Measurements from ENCODE around the gene CHKA.

Gene CHKA

DNA sequence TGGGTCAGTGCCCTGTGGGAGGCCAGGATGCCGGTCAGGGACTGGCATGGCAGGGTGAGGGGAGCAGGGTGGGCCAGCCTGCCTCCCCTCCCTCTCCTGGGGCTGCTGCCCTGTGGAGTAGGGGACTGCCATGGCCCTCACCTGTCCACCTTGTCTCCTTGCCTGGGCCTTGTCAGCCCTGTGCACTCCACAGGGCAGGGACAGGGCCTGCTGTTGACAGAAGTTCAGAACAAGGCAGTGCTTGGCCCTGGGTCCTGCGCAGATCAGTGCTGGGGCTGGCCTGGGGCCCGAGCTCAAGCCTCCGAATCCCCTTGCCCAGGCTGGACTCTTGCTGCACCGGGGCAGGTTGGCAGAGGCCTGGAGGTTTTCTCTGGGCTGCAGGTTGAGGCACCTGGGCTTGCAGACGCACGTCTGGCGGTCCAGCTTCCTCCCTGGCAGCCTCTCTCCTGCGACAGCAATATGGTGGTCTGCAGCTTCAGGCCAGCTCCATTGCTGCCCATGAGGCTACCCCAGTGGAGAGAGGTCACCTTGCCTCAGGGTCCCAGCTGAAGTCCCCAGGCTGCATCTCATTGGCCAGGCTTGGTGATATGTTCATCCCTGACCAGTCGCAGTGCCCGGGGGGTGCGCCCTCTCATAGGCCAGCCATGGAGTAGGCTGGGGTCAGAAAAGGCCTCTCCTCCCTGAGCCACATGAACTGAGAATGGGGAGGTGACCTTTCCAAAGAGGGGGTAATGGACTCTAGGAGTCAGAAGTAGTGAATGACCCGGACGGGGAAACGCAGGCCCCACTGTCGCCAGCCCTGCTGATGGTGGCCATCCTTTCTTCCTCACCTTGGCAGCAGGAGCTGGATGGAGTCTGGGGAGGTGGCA is 21.5 kb upstream of the CHKA start:
- no peak for DNase-seq

DNA sequence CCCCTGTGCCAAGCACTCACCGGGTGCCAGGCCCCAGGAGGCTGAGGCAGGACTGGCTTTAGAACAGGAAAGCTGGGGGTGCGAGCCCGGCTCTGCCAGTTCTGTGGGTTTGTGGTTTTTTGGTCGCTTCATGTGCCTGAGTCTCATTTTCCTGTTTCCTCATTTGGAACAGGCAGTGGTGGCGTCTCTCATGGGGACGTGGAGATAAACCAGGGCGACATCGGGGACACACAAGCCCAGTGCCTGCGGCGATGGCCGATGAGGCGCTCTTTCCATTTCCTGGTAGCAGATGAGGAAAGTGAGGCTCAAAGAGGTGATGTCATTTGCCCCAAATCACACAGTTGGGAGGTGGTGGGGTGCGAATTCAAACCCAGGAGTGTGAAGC is 20.8 kb upstream of the CHKA start:
- peak; percentile 66 for DNase-seq

DNA sequence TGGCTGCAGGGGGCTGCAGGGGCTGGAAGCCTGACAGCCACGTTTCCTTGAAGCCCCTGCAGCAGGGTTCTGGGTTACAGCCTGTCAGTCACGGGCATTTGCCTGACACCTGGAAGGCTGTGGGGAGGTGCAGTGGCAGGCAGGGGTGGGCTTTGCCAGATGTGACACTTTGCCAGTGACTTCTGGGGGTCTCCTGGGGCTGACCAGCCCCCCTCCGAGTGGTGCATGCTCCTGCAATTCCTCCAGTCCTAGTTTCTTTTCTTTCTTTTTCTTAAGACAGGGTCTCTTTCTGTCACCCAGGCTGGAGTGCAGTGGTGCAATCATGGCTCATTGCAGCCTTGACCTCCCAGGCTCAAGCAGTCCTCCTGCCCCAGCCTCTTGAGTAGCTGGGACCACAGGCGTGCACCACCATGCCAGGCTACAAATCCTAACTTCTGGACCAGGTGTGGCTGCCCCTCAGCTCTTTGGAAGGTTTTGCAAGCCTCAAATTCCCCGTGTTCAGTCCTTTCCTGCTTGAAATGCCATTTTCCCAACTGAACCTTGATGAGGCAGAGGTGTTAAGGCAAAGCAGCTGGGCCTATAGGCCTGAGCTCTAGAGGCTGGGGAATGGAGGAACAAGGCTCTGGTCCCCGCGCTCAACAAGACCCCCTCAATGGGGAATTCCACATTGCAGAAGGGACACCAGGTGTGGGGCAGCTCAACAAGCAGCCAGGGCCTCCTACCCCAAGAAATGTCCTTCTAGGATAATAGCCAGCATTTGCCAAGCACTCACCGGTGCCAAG is 20.2 kb upstream of the CHKA start:
- no peak for DNase-seq

DNA sequence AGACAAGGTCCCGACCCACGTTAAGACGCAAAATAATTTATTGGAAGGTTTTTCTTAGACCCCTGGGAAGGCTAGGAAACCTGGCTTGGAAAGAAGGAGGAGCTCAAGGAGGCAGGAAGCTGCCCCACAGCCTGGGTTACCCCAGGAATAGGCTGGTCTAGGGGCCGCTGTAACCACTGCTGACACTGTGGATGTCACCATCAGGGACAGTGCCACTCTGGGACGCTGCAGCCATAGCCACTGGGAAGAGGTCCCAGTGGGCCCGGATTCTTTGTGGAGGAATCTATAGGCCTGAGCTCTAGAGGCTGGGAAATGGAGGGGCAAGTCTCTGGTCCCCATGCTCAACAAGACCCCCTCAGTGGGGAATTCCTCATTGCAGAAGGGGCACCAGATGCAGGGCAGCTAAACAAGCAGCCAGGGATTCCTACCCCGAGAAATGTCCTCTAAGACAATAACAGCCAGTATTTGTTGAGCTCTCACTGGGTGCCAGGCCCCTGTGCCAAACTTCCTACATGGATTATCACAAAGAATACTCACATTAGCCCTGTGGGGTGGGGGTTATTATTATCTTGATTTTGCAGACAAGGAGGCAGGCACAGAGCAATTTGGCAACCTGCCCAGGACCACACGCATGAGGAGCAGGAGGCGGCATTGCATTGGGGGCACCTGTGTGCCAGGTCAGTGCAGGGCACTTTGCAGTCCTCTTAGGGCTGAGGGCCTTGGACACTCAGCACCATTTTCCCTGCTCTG is 19.5 kb upstream of the CHKA start:
- DNase-seq = no peak

DNA sequence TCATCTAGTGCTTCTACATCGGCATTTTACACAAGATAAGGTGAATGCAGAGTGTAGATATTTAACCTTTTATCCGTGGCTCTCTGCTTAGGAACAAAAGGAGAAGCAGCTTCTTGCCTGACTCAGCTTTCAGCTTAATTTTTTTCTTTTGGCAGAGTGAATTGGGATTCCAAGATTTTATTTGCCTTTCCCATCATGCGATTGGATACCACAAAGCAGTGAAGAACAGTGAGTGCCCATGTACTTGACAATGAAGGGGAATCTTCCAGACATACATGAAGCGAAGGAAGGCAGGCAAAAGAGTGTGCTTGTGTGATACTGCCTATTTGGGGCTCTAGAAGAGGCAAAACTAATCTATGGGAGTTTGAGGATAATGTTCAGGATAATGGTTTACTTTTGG is 17.0 kb upstream of the CHKA start:
- DNase-seq = no peak

DNA sequence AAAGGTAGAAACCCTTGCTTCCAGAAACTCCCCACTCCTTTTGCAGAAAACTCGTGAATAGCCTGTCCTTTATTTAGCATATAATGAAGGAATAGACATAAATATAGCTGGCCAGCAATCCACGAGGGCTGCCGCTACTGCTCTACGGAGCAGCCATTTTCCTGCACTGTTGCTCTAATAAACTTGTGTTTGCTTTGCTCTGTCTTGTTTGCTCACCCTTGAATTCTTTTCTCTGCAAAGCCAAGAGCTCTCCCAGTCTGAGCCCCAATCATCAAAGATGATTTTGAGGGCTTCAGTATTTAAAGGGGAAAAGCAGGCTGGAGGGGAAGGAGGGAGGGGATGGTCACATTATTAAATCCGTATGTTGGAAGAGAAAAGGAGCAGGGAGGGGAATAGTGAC is 16.6 kb upstream of the CHKA start:
- no peak for DNase-seq

DNA sequence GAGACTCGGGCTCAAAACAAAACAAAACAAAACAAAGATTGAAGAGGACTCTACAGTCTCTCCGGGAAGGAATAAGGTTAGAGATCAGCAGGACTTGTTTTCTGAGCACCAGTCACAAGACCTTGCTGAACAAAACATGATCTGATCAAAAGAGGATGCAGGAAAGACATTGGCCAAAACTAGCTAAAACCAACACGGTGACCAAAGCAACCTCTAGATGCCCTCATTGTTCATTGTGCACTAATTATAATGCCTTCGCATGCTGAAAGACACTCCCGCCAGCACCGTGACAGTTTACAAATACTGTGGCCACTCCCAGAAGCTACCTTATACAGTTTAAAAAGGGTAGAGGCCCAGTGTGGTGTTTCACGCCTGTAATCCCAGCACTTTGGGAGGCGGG is 15.7 kb upstream of the CHKA start:
- DNase-seq = no peak

DNA sequence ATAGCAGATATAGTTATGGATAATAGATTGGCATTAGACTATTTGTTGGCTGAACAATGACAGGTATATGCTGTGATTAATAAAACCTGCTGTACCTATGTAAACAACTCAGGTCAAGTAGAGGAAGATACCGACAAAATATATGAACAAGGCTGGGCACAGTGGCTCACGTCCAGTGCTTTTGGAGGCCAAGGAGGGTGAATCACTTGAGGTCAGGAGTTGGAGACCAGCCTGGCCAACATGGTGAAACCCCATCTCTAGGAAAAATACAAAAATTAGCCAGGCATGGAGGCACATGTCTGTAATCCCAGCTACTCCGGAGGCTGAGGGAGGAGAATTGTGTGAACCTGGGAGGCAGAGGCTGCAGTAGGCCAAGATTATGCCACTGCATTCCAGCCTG is 14.0 kb upstream of the CHKA start:
- no peak for DNase-seq

DNA sequence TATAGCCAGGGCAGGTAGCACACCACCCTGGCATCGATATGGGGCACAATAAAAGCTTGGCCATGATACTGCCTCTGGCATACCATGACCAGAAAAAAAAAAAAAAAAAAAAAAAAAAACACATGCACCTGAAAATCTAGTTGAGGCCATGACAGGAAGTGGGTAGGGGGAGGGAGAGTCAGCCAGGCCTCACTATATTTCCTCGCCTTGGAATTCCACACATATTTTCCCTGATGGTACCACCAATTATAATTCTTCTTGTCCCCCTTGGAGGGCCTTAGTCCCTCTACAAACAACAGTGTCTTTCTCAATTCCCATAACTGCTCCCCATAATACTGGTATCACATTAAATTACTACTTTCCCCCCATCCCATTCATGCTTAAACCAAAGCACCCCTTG is 12.6 kb upstream of the CHKA start:
- no peak for DNase-seq

DNA sequence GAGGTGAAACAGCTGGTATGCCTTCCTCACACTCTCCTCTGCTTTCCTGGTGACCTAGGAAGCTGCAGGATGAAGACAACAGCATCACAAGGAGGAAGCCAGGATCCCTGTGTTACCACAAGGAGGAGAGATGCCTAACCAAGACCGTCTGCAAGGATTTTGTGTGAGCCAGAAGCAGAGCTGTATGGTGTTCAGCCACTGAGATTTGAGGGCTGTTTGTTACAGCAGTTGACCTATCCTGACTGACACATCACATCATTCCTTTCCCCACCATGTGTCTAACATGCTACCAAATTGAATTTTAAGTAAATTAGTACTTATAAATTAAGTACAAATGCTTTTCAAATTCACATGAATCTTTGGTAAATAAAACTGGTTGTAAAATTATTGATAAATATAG is 8.9 kb upstream of the CHKA start:
- DNase-seq = no peak

DNA sequence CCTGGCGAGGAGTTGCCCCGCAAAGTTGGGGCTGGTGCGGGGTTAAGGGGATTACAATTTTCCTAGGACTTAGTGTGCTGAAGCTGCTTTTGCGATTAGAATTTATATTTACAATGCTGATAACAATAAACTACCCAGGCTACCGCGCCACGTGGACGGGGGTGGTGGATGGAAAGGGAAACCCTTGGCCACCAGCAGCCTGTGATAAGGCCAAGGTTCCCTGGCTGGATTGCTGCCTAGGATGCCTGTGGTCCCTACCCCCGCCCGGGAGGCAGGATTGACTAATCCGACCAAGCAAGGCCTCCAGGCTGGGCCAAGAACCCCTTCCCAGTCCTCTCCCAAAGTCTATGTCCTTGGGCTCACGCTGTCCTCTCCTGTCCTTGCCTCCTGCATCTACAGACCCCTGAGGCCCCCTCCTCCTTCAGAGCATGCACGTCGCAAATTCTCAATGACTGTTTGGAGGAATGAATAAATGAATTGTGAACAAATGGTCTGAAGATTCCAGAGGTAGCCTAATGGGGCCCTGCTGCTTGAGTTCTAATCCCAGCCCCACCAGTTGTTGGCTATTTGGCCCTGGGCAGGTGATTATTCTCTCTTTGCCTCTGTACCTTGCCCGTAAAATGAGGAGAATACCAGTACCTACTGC is 7.6 kb upstream of the CHKA start:
- DNase-seq = no peak

DNA sequence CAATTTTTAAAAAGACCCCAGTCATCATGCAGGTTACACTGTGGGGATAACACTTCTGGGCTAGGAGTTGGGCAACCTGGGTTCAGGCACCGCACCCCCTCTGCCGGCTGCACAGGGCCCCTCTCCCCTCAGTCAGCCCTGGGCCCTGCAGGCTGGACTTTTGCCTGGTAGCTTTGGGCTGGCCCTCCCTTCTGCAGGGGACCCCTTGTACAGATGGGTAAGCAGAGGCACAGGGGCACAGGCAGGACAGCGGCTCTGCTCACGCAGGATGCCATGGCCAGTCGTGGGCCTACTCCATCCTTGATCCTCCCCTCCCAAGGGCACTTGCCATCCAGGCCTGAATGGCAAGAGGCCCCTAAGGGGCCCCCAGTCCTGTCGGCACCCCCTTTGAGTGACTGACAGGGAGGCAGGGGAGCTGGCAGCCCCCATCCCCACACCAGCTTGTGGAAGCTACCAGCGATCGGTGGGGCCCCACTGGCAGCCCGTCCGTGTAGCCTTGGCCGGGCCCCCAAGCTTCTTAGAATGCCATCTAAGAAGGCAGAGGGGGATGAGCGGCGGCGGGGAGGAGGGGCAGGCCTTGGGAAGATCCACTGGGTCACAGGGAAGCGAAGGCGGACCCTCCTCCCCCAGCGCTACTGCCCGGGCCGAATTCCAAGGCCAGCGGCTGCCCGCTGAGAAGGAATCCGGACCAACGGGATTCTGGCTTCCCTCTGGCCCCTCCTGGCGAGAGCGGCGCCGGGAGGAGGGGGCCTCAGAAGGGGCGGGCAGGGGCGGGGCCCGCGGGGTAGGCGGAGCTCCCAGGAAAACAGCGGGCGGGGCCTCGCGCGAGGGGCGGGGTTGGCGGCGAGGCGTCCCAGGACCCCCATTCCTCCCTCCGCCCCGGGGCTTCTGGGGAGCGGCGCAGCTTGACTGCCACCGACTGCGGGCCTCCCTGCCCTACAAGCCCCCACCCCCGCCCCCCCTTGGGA is 6.8 kb upstream of the CHKA start:
- no peak for DNase-seq

DNA sequence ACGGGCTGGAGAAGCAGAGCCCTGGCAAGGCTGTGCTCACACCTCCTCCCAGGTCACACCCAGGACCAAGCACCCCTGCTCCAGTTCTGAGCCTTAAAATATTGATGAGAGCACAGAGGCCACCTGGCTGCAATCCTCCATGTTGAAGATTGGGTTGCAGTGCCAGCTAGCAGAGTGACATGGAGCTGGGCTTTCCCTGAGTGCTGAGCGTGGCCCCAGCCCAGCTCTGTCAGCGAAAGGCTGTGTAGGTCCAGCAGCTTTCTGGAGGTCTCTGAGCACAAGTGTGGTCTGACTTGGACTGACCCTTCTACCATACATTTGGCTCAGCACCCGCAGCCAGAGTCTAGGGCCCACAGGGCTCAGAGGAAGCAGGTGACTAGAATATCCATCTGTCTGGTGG is 4.0 kb upstream of the CHKA start:
- DNase-seq = no peak

DNA sequence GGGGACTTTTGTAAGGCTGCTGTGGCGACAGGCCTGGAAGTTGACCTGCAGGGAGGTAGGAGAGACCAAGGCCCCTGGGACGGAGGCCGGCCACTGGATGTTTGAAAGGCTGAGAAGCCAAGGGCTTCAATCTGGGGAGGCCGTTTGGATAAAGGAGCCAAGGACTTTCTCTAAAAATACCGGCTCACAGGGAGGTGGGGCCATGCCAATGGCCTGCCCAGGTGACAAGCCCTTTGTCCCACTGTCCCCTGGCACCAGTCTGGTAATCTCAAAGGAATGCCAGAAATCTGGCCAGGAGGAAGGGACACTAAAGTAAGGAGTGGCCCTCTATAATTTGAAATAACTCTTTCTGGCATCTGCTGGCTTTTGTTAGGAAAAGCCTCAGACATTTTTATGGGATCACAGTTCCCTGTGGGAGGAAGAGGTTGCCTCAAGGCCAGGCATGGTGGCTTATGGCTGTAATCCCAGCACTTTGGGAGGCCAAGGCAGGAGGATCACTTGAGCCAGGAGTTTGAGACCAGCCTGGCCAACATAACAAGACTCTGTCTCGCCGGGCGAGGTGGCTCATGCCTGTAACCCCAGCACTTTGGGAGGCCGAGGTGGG is 1.9 kb upstream of the CHKA start:
- DNase-seq = no peak

DNA sequence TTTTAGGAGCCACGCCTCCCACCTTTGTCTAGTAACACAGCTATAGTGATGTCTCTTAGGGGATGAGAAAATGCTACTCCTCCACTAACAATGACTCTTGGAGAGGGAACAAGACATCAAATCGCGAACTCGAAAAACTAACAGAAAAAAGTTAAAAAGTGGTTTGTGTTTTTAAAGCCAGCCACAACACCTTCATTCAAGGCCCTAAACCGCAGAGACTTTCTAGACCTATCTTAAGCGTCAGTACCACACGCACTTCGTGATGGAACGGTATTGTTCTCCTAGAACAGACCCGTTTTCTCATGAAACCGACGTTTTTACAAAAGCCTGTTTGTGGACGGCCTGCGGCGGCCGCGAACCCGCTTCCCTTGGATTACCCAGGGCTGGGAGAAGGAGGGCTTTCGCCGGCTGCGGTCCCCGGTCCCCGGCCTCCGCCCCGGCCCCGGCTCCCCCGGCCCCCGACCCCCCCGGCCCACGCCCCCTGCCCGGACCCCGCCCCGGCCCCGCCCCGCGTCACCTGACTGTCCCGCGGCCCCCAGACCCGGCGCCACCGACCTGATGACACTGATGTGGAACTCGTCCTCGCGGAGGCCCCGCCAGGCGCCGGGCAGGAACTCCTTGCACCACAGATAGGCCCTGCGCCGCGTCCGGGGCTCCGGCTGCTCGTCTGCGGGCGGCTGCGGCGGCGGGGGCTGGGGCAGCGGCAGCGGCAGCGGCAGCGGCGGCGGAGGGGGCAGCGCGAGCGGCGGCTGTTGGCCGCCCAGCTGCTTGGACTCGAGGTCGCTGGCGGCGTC is 718 bp downstream of the CHKA start:
- peak; percentile 39 for DNase-seq

DNA sequence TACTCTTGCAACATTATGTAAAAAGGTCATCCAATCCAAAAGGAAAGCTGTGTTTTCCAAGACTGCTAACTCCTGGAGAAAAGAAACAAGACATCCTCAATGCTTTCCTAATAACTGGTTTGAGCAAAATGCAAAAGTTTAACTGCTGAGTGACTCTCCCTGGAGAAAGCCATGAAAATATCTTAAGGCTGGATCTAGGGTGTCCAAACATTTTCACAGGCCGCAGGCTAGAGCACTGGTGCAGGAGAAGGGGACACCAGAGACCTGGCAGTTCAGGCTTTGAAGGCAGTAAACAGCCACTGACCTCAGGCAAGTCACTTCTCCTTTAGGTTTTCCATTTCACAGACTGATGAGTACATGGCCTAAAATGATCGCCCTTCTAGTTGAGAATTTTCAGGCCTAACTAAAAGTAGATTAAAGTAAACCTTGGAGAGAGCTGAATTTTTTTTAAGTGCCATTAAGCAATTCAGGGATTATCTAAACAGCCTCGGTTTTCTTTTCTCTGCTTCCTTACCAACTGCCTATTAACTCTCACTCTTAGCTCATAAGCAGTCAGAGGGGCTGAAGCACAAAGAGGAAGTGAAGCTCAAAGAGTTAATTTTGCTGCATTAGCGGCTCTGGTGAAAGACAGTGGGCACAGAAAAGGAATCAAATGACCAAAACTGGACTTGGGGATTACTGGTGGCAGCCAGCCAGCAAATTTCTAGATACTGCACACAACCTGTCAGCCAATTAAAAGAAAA is 2.3 kb downstream of the CHKA start:
- no peak for DNase-seq

DNA sequence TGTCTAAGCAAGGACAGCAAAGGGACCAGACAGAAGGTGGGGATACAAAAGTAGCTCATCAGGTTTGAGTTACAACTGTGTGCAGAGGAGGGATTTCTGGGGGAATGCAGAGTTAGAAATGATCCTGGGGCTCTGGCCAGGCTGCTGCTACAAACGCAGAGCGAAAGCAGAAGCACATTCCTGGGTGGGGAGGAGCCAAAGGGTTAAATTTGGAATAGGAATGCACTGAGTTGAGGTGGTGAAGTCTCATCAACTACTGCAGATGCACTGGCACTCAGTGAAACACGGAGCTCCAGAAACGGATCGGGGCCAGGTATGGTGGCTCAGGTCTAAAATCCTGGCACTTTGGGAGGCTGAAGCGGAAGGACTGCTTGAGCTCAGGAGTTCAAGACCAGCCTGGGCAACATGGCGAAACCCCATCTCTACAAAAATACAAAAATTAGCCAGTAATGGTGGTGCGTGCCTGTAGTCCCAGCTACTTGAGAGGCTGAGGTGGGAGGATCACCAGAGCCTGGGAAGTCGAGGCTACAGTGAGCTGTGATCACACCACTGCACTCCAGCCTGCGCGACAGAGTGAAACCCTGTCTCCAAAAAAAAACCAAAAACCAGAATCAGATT is 3.2 kb downstream of the CHKA start:
- no peak for DNase-seq

DNA sequence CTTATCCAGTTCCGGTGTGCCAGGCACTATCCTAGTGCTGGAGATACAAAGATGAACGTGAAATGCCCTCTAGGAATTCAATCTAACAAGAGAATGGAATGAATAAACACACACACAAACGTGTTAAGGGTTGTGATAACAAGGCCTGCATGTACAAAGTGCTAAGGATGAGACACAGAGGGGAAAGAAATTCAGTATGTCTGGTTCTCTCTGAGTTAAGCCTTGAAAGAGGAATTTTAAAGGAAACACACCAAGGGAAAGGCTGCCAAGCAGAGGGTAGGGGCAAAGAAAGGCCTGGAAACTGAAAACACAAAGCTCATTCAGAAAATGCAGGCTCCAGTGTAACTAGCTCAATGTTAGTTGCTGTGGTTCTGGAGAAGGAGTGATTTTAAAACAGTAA is 4.2 kb downstream of the CHKA start:
- DNase-seq = no peak

DNA sequence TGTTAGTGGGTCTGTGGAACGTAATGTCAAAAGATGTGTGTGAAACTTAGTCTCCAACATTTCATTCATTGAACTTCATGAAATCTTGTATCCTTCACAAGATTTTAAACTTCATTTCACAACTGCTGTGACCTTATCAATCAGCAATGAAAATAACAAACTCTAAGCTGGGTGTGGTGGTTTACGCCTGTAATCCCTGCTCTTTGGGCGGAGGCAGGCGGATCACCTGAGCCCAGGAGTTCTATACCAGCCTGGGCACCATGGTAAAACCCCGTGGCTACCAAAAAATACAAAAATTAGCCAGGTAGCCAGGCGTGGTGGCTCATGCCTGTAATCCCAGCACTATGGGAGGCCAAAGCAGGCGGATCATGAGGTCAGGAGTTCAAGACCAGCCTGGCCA is 5.1 kb downstream of the CHKA start:
- DNase-seq = no peak
